ENCODE results near the gene AAGAB.

GRCh38 chr15:67274236-67274635 is 19.8 kb upstream of the AAGAB start:
- TF ChIP-seq CTCF (conservative IDR thresholded peaks at IDR 0.05), result no peak
- no peak for TF ChIP-seq EZH2 (IDR thresholded peaks at IDR 0.05; ENCODE audit: low read depth)

Data from PC-9 (cell line).